Measurements from ENCODE around the gene GRIN2A. TPM values are rescaled to one million over a fixed set of nuclear protein-coding genes. Genes with fewer than 3 reads are reported as not detected.

The GRIN2A gene
- total RNA-seq, 1 donor, result 3.4 TPM

- TF ChIP-seq, protein P1, sequence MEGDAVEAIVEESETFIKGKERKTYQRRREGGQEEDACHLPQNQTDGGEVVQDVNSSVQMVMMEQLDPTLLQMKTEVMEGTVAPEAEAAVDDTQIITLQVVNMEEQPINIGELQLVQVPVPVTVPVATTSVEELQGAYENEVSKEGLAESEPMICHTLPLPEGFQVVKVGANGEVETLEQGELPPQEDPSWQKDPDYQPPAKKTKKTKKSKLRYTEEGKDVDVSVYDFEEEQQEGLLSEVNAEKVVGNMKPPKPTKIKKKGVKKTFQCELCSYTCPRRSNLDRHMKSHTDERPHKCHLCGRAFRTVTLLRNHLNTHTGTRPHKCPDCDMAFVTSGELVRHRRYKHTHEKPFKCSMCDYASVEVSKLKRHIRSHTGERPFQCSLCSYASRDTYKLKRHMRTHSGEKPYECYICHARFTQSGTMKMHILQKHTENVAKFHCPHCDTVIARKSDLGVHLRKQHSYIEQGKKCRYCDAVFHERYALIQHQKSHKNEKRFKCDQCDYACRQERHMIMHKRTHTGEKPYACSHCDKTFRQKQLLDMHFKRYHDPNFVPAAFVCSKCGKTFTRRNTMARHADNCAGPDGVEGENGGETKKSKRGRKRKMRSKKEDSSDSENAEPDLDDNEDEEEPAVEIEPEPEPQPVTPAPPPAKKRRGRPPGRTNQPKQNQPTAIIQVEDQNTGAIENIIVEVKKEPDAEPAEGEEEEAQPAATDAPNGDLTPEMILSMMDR (IDR thresholded peaks at IDR 0.05; ENCODE audit: insufficient read depth, low read length), result no peak
Measured at GRCh38 chr16:9859701-9860327, 322.4 kb downstream of the GRIN2A start.

GRCh38 chr16:9854675-9855074 is 327.6 kb downstream of the GRIN2A start:
- no peak overlapping the region for H3K4me3 ChIP-seq (ENCODE audit: low read depth, low read length)
- TF ChIP-seq, protein P1 (IDR thresholded peaks at IDR 0.05; ENCODE audit: insufficient read depth, low read length), result no peak
- peak; percentile 94 for DNase-seq (ENCODE audit: low read depth)

More at GRCh38 chr16:9859701-9860327, 322.4 kb downstream of the GRIN2A start:
- DNase-seq (ENCODE audit: low read depth), result no peak
- H3K4me3 ChIP-seq (ENCODE audit: low read depth, low read length), result no peak overlapping the region

DNA sequence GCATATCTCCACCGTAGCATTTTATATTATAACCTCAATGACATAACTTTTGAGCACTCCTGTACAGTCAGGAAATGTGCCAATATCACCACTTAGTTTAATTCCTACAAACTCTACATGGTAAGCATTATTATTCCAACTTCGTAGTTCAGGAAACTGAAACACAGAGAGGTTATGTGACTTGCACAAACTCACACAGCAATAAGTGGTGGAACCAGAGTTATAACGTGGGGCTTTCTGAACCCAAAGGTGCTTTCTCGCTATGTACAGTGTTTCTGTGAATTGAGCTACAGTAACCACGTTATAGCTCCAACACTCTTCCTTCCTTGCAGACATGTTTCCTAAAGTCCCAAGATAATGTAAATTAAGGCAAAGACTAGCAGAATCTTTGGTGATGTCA is 330.2 kb downstream of the GRIN2A start:
- DNase-seq (ENCODE audit: low read depth), result no peak
- TF ChIP-seq, protein P1 (IDR thresholded peaks at IDR 0.05; ENCODE audit: insufficient read depth, low read length), result no peak
- H3K4me3 ChIP-seq (ENCODE audit: low read depth, low read length), result no peak overlapping the region

DNA sequence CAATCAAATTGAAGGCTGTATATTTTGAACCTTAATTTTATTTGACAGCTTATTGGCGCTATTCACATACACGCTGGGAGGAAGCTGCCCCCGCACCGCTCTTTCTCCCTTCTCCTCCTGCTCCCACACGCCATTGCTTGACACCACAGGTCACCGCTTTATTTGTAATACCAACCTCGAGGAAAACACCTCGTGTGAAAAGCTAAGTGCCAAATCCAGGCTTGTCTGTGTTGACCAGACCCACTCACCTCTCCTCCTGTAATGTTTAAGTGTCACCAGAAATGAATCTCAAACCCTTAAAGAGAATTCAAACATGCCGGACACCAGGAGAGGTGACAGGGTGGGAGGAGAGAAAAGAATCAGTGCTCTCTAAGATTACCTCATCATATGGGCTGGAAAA is 331.4 kb downstream of the GRIN2A start:
- H3K4me3 ChIP-seq (ENCODE audit: low read depth, low read length), result no peak overlapping the region
- TF ChIP-seq, protein P1 (IDR thresholded peaks at IDR 0.05; ENCODE audit: insufficient read depth, low read length), result no peak
- no peak for DNase-seq (ENCODE audit: low read depth)

- no peak for DNase-seq (ENCODE audit: low read depth)
- H3K4me3 ChIP-seq (ENCODE audit: low read depth, low read length), result no peak overlapping the region
- TF ChIP-seq, protein P1 (IDR thresholded peaks at IDR 0.05; ENCODE audit: insufficient read depth, low read length), result no peak
Measured at GRCh38 chr16:9849697-9850245, 332.5 kb downstream of the GRIN2A start.

DNA sequence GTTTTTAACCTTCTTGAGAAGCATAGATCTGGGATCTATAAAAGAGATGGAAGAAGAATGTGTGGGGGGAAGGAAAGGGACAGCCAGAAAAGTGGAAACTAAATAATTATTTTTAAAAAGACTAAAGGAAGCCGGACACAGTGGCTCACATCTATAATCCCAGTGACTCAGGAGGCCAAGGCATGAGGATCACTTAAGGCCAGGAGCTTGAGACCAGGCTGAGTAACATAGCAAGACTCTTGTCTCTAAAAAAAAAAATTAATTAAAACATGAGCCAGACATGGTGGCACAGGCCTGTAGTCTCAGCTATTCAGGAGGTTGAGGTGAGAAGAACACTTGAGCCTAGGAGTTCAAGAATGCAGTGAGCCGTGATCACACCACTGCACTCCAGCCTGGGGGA is 335.1 kb downstream of the GRIN2A start:
- TF ChIP-seq, protein P1 (IDR thresholded peaks at IDR 0.05; ENCODE audit: insufficient read depth, low read length), result no peak
- H3K4me3 ChIP-seq (ENCODE audit: low read depth, low read length), result no peak overlapping the region
- DNase-seq (ENCODE audit: low read depth), result no peak
